Breast epithelium (tissue), 3 donors: ENCODE results near the gene FOLR1.

Experiments
- CTCF ChIP-seq, 3 donors: fragments of 450-650 bp; IDR thresholded peaks; one replicate each; pipeline ENCODE4 v1.5.1; 2016 to 2017; ENCODE audit warnings: antibody characterized with exemption in 3 of 3, mild to moderate bottlenecking in 3 of 3, moderate library complexity in 3 of 3
- POLR2A ChIP-seq: fragments of 450-650 bp; IDR thresholded peaks from one replicate; pipeline ENCODE4 v1.6.1; 2016; ENCODE audit warnings: antibody characterized with exemption, mild to moderate bottlenecking, moderate library complexity
- POLR2AphosphoS5 ChIP-seq, 3 donors: sonication (generic); formaldehyde crosslinking; IDR thresholded peaks; one replicate each; pipeline ENCODE4 v1.6.1; 2017; ENCODE audit warnings: antibody characterized with exemption in 3 of 3

- TF ChIP-seq CTCF (IDR thresholded peaks at IDR 0.05) = no peak
- TF ChIP-seq POLR2A = no peak
- no peak for TF ChIP-seq POLR2AphosphoS5 (IDR thresholded peaks at IDR 0.05)
Measured at GRCh38 chr11:72195518-72196270, 3.8 kb downstream of the FOLR1 start.
